Measurements from ENCODE around the gene PFKP. TPM values are rescaled to one million over a fixed set of nuclear protein-coding genes. Genes with fewer than 3 reads are reported as not detected.
A peak's percentile ranks its signal among the peaks of the same experiment; 100 is the strongest.
"Not testable (repeated sequence)": the region's sequence is repeated elsewhere in the genome, so short reads cannot be mapped to it uniquely, and the experiment has no call there.

Gene PFKP
- polyA plus RNA-seq, 5 donors: 6.3 to 10.6 (median 9.3) TPM

DNA sequence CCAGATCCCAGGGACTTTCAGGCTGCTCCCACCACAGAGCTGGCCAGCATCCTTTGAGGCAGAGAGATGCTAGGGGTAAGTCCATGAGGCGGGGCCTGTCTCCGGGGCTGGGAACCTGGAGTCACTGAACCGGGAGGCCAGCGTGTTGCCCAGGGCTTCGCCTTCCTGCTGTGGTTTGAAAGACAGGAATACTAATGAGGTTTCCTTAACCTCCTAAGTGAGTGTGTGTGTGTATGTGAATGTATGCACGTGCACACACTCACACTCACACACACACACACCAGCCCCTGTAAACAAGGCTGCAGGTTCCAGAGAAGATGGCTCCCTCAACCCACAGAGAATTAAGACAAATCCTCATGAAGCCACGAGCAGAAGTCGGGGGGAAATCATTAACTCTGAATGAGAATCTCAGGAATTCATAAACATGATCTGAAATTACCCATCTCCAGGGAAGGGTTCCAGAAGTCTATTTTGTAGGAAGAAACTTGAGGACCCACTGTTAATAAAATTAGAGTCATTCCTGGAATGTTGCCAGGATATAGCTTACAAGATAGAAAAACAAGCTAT lies 20.3 kb upstream of the PFKP start:
- DNase-seq: no peak

DNA sequence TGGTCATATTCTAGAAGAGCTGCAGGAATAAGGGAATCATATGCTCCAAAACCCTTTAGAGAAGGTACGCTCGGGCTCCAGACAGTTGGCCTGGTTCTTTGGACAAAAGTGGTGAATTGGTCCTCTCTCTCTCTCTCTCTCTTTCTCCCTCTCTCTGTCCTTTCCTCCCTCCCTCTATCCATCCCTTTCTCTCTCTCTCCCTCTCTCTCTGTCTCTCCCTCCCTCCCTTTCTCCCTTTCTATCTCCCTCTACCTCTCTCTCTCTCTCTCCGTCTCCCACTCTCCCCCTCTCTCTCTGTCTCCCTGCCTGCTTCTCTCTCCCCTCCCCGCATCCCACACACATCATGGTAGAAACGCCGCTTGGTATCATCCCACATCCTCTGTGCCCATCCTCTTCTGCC lies 19.8 kb upstream of the PFKP start:
- DNase-seq: no peak

DNA sequence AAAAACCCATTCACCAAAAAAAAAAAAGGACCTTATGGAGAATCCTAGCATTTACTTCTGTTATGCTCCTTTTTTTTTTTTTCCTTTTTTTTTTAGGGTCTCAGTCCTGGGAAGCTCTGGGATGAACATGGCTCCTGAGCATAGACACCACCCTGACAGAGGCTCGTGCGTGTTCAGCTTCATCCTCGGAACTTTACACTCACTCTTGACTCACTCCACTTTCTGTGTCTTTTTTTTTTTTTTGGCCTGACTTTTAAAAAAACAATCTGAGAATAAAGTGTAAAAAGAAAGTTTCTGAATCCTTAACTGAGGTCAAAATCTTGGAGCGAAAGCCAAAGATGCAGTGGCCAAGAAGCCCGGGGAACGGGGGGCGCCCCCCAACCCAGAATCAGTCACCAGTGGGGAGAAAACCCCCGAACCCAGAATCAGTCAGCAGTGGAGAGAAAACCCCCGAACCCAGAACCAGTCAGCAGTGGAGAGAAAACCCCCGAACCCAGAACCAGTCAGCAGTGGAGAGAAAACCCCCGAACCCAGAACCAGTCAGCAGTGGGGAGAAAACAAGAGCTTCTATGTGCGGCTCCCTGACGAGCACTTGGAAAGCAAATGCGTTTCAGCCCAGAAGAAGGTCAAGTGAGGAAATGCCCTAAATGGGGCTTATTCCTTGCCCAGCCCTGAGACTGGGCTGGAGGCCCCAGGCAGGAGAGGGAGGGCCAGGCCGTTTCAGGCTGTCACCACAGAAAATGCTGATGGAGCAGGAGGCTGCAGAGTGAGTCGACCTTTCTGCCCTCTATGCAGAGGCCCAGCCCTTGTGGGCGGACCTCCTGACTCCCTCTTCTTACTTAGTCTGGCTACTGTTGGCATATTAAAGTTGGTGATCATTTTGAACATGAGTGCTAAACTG lies 19.0 kb upstream of the PFKP start:
- no peak for DNase-seq

DNA sequence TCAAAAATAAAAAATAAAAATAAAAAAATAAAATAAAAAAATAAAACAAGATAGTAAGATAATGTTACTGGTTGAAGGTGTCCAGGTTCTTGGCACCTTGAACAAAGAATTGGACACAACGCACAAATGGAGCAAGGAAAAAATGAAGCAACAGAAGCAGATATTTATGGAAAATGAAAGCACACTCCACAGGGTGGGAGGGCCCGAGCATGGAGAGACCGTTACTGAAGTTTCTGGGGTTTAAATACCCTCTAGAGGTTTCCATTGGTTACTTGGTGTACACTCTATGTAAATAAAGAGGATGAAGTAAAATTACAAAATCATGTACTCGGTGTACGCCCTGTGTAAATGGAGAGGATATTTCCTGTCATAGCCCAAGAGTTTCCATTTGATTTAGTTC lies 15.7 kb upstream of the PFKP start:
- DNase-seq: no peak

DNA sequence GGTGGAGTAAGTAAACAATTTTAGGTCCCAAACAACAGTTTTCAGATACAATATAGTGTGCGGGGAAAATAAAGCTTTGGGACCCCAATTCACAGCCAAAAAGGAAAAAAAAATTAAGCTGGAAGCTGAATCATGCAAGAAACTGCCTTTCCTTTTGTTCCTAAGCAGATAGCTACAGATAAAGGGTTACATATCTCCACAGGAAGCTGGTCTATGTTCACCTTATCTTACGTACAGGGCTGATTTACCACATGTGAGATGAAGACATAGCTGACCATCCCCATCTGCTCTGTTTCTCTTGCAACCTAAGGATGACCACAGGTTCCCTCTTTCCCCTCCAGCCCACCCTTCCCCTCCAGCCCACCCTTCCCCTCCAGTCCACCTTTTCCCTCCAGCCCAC lies 14.2 kb upstream of the PFKP start:
- DNase-seq: no peak

DNA sequence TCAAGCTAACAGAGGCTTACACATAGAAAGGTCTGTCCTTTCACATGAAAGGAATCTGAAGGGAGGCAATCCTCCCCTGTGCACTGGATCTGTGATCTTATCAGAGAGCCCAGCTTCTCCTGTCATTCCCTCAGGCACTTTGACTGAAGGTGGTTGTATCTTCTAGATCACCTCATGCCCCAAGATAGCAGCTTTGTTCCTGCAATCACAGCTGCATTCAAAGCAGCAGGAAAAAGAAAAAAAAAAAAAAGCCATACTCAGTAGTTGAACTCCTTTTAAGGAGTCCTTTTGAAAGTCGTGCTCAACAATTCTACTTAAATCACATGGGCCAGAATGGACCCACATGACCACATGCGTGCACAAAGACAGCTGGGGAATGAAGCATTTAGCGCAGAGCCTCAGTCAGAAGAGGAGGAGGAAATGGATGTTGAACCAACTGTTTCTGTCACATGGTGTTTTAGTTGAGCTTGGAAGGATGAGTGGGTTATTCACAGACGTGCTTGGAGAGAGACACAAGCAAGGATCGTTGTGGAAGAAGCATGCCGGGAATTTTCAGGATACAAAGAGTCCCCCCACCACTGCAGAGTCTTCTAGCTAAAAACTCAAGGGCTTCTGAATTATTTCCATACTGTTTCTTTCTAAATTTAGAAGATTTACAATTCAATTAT lies 13.0 kb upstream of the PFKP start:
- no peak for DNase-seq

DNA sequence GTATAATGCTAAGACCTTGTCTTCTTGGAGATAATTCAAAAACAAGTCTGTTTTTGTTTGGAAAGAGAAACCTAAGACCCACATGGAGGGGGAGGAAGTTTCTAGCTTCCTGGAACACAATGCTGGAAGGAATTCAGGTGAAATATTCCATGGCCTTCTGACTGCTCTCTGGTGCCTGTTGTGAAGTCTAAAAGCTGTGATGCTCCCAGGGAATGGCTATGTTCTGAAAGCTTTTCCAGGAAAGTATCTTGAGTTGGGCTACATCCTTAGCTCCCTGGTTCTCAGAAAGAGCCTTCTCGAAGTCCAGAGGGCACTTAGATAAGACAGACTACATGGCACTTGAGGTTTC lies 12.5 kb upstream of the PFKP start:
- DNase-seq: no peak

DNA sequence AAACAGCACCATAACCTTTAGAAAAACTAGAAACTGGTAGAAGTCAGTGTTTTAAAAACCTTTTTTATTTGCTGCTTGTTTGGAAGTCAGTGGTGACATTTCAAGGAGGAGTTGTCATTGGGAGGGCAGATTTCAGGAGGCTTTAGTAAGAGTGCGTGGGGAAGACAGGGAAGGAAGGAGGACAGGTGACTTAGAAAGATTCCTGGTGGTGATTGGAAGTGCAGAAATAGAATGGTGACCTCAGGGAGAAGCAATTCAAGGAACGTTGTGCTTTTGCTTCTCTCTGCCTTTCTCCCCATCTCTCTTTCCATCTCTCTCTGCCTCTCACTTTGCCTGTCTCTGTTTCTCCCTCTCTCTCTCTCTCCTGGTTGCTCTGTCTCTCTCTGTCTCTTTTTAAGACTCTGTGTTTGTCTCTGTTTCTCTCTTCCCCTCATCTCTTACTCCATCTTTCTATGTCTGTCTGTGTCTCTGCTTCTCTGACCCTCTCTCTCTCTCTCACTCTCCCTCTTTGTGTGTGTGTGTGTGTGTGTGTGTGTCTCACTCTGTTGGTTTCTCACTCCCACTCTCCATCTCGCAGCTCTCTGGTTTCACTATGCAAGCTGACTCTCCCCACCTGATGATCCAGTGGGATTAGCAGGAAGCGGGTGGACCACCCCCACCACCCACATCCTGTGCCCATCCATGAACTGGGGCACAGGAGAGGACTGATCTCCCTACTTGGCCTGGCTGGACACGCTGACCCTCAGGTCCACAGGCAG lies 10.9 kb upstream of the PFKP start:
- no peak for DNase-seq

DNA sequence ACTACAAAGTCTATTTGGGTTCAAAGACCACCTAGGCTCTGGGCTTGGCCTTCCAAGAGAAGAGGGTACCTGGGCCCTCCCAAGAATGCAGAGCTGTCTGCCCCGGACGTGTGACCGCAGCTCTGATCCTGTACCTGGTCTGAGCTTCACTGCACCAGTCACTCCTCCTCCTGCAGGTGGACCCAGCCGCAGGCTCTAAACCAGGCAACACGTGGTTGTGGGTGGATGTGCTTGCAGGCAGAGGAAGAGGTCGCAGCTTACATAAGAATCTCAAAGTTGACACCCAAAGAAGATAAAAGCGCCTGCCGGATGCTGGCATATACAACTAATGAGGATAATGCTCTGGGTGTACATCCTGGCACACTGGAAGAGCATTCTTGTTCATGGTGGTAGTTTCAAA lies 9.4 kb upstream of the PFKP start:
- DNase-seq: no peak

DNA sequence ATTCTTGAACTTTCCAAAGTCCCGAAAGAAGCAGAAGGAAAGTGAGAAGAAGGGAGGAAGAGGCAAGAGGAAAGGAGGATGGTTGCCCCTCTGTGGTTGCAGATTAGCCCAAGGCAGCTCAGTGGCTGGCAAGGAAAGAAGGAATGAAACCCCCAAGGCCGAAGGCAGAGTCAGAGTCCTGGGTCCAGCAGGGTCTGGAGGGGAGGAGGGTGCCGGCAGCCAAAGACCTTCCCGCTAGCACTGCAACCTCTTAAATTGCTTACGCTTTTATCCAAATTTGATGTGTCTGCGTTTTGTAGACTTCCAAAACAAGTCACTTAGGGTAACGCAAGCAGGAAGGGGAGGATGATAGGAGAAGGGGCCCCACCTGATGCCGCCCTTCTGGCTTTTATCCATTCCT lies 7.4 kb upstream of the PFKP start:
- DNase-seq: no peak

DNA sequence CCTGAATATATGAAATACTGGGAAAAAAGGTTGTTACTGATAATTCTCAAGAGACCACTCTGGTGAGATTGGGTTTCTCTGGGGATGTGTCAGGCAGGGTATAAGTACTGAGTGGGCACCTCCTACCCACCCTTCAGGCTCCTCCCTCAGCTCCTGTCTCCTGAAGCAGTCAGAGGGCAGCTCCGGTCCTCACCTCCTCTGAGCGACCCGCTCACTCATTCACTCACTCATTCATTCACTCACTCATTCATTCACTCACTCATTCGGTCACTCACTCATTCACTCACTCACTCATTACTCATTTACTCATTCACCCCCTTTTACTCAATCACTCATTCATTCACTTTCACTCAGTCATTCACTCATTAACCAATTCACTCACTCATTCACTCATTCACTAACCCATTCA lies 6.9 kb upstream of the PFKP start:
- DNase-seq: no peak

DNA sequence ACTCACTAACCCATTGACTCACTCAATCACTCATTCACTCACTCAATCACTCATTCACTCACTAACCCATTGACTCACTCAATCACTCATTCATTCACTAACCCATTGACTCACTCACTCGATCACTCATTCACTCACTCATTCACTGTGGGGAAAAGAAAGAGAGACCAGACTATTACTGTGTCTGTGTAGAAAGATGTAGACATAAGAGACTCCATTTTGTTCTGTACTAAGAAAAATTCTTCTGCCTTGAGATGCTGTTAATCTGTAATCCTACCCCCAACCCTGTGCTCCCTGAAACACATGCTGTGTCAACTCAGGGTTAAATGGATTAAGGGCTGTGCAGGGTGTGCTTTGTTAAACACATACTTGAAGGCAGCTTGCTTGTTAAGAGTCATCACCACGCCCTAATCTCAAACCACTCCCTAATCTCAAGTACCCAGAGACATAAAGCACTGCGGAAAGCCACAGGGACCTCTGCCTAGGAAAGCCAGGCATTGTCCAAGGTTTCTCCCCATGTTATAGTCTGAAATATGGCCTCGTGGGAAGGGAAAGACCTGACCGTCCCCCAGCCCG lies 5.9 kb upstream of the PFKP start:
- not testable (repeated sequence) for DNase-seq

DNA sequence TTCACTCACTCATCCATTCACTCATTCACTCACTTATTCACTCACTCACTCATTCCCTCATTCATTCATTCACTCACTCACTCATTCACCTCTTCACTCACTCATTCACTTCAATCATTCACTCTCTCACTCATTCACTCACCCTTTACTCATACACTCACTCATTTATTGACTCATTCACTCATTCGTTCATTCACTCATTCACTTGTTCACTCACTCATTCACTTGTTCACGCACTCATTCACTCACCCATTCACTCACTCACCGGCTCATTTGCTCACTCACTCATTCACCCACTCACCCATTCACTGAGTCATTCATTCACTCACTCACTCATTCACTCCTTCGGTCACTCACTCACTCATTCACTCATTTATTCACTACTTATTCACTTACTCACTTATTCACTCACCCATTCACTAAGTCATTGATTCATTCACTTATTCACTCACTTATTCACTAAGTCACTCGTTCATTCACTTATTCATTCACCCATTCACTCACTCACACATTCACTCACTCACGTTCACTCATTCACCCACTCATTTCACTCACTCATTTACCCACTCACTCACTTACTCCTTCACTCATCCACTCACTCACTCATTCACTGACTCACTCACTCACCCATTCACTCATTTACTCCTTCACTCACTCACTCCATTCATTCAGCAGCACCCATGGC lies 4.7 kb upstream of the PFKP start:
- no peak for DNase-seq

DNA sequence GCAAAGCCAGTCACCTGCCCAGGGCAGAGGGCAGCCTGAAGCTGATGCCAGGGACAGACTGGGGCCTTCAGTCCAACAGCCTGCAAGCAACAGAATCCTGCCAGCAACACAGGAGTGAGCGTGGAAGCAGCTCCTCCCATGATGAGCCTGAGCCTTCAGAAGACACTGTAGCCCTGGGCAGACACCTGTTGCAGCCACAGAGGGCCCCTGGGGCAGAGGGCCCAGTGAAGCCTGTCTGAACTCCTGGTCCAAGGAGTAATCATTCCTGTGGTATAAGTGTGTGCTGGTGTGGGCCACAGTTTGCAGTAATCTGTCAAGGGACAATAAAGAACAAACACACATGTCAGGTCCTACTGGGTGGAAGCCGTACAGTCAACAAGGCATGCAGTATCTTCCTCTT lies 2.9 kb upstream of the PFKP start:
- DNase-seq: no peak

DNA sequence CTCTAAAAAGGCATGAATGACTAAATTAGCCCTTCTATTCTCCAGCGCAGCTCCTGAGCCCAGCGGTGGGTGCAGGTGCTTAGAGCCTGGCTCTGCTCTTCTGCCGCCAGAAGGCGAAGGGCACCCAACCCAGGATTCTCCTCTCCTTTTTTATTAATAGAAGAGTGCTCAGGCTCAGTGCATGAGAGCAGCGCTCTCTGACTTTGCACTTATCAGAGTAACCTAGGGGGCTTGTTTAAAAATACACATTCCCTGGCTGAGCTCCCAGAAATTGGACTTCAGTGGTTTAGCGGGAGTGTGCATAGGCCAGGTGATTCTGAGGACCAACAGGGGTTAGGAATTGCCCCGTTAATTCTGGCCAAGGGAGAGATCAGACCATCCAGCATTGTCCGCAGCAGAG lies 1.7 kb upstream of the PFKP start:
- DNase-seq: no peak

DNA sequence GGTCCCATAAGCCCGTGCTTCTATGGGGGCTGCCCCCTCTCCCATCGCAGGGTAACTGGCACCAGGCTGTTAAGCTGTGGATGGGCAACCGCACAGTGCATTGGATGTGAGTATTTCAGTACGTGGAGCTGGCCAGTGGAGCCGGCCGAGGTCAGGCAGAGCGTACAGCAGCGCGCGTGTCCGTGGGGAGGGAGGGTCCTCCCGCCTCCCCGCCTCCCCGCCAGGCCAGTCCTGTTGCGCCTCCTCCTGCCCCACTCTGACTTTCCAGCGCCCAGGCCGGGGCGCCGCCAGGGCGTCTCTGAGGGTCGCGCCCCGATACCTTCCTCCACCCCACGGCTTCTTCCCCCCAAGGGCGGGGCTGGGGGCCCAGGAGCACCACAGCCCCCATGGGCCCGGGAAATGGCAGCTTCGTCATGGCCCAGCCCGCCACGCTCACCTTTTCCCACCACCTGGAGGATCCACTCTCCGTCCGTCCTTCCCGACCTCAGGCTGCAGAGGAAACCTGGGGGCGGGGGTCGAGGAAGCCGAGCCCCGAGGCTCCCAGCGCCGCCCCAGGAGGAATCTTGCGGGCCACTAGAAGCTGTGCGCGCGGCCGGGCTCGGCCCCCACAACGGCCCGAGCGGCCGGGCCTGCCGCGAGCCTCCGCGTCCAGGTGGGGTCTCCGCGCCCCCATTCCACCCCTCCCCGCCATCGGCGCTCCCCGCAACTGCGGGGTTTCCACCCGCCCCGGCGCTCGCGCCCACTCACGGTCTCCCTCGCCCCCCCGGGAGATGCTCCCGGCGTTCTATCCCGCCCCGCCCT lies 831 bp upstream of the PFKP start:
- DNase-seq: no peak

DNA sequence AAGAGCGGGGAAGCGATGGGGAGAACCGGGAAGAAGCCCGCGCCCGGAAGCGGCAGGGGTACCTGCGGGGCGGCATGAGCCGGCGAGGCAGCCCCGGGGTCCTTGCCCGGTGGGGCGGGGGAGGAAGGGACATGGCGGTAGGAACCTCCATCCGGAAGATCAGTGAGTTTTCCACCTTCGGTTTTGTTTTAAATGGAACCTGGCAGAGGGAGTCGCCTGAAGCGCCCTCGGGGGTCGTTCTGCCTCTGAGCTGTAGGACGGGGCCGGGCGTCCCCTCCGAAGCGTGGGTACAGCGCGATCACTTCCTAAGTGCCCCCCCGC lies 471 bp downstream of the PFKP start:
- no peak for DNase-seq

DNA sequence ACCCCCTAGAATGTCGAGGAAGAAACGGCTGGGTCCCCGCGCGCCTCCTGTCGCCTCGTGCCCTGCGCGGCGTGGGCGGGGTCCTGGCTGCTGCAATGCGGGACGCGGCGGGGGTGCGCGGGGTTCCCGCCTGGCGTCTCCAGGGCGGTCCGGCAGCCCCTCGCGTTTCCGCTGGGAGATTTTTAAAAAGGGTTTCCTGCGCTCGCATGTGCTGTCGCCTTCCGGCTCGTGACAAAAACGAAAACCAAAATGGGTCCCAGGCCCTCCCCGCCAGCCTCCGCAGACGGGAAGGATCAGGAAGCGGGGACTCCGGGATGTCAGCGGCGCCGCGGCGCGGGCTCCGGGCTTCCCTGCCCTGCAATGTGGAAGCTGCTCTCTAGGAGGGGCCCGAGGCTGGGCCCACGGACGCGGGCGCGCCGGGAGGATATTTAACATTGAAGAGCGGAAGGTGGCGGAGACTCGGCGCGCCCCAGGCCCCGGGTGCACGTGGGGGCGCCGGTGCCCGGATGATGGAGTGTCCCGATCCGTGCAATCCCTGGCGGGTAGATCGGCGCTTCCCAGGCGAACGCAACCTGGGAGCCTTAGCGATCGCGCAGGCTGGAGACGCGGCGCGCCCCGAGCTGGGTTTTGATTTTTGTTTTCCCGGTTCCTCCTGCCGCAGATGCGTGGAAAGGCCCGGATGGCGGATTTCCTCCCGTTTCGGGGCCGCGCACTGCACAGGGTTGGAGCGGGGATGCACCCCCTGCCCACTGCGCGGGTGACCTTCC lies 1.0 kb downstream of the PFKP start:
- peak; percentile 36 to 53 for DNase-seq

DNA sequence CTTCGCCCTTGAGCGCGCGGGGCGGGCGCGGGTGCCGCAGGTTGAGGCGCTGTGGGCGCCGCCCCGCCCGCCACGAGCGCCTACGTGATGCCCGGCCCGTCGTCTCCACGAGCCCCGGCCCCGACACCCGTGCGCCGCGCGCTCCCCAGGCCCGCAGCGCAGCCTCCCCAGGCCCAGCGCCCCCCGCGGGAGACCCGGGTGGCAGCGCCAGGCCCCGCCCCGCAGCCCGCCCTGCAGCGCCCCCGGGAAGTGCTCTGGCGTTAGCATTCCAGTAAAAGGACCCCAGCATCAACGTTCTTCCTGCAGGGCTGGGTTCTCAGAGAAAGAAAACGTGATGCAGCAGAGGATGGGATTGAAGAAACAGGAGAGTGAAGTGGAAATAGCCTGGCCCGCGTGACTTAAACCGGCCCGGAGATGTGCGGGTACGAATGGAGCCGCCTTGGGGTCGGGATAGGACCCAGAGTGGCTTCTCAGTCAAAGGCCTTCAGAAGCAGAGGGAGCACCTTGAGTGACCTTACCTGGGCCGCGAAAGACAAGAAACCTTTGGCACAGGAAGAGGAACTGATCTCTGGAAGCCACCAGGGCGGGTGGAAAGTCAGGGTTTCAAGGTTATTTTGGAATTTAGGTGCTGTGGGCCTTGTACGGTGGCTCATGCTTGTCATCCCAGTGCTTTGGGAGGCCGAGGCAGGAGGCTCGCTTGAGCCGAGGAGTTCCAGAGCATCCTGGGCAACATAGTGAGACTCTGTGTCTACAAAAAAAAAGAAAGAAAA lies 1.8 kb downstream of the PFKP start:
- no peak for DNase-seq
